Measurements from ENCODE around the gene CREB3L4.

The CREB3L4 gene

GRCh38 chr1:153945795-153946621, 21.7 kb upstream of the CREB3L4 start:
- no peaks in the 10 kb centered on the region for H3K79me2 ChIP-seq
- no peaks in the 10 kb centered on the region for H3K36me3 ChIP-seq (ENCODE audit: control insufficient read depth, insufficient read depth, low read length)
- peak overlapping the region; percentile 80 for H3K27ac ChIP-seq
- H3K27me3 ChIP-seq (ENCODE audit: control insufficient read depth, insufficient read depth, low read length), result no peaks in the 10 kb centered on the region
- H2AFZ ChIP-seq, result peak overlapping the region; percentile 61
- peak overlapping the region; percentile 87 for H3K4me2 ChIP-seq (ENCODE audit: low read length)
- H3K4me1 ChIP-seq, result no peaks in the 10 kb centered on the region
- TF ChIP-seq, protein P1, sequence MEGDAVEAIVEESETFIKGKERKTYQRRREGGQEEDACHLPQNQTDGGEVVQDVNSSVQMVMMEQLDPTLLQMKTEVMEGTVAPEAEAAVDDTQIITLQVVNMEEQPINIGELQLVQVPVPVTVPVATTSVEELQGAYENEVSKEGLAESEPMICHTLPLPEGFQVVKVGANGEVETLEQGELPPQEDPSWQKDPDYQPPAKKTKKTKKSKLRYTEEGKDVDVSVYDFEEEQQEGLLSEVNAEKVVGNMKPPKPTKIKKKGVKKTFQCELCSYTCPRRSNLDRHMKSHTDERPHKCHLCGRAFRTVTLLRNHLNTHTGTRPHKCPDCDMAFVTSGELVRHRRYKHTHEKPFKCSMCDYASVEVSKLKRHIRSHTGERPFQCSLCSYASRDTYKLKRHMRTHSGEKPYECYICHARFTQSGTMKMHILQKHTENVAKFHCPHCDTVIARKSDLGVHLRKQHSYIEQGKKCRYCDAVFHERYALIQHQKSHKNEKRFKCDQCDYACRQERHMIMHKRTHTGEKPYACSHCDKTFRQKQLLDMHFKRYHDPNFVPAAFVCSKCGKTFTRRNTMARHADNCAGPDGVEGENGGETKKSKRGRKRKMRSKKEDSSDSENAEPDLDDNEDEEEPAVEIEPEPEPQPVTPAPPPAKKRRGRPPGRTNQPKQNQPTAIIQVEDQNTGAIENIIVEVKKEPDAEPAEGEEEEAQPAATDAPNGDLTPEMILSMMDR (IDR thresholded peaks at IDR 0.05), result no peak
- H3K9me3 ChIP-seq (ENCODE audit: control insufficient read depth, low read length), result no peaks in the 10 kb centered on the region
- H3K4me3 ChIP-seq (ENCODE audit: low read depth, low read length), result peak overlapping the region; percentile 78
- no peak overlapping the region for H3K9ac ChIP-seq

DNA sequence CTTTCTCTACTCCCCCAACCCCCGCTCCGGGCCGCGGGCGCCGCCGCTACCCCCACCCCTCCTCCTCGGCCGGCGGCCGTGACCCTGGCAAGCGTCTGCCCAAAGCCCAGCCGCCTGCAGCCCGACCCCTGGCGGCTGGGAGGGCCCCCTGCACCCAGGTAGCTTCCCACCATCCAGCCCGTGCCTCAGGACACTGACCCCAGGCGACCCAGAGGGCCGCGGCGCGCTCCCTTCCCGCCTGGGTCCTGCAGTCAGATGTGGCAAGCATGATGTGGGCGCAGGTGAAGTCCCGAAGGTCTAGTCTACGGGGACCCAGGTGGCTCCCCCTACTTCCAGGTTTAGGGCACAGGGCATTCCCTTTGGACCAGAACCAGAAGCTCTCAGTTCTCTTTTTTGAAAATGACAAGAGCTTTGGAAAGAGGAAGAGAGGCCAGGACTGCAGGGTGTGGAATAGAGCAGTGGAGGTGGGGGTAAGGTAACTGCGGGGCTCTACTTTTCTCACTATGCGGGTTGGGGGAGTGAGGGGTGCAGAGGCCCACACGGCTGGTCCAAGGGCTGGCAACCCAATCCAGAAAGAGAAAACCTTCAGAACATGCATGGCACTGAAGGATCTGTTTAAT, 21.0 kb upstream of the CREB3L4 start, which contains the start of gene DENND4B:
Gene DENND4B (minus strand): TSS at position 97 of the 620 bp plus-strand sequence. CDS start 2,344 bp downstream, outside the sequence.
- no peaks in the 10 kb centered on the region for H3K4me1 ChIP-seq
- no peak within 1 kb of the TSS for H3K9ac ChIP-seq
- peak within 1 kb of the TSS; percentile 80 for H3K27ac ChIP-seq
- H3K9me3 ChIP-seq (ENCODE audit: control insufficient read depth, low read length), result no peaks in the 10 kb centered on the region
- TF ChIP-seq, protein P1 (IDR thresholded peaks at IDR 0.05), result peak; percentile 89
- no peaks in the 10 kb centered on the region for H3K27me3 ChIP-seq (ENCODE audit: control insufficient read depth, insufficient read depth, low read length)
- no peaks in the 10 kb centered on the region for H3K79me2 ChIP-seq
- no peaks in the 10 kb centered on the region for H3K36me3 ChIP-seq (ENCODE audit: control insufficient read depth, insufficient read depth, low read length)
- peak within 1 kb of the TSS; percentile 61 for H2AFZ ChIP-seq
- peak within 1 kb of the TSS; percentile 78 for H3K4me3 ChIP-seq (ENCODE audit: low read depth, low read length)
- H3K4me2 ChIP-seq (ENCODE audit: low read length), result peak within 1 kb of the TSS; percentile 87

GRCh38 chr1:153951183-153951582, 16.5 kb upstream of the CREB3L4 start:
- H3K27ac ChIP-seq, result no peak overlapping the region
- H3K4me3 ChIP-seq (ENCODE audit: low read depth, low read length), result no peak overlapping the region
- H3K27me3 ChIP-seq (ENCODE audit: control insufficient read depth, insufficient read depth, low read length), result no peaks in the 10 kb centered on the region
- H3K79me2 ChIP-seq, result peaks cover 5% of the 10 kb centered on the region
- no peaks in the 10 kb centered on the region for H3K36me3 ChIP-seq (ENCODE audit: control insufficient read depth, insufficient read depth, low read length)
- no peak overlapping the region for H3K9ac ChIP-seq
- TF ChIP-seq, protein P1 (IDR thresholded peaks at IDR 0.05), result no peak
- no peak overlapping the region for H3K4me2 ChIP-seq (ENCODE audit: low read length)
- H2AFZ ChIP-seq, result no peak overlapping the region
- H3K4me1 ChIP-seq, result no peaks in the 10 kb centered on the region
- H3K9me3 ChIP-seq (ENCODE audit: control insufficient read depth, low read length), result no peaks in the 10 kb centered on the region

GRCh38 chr1:153951801-153952200, 15.9 kb upstream of the CREB3L4 start:
- Histone ChIP-seq H3K4me2 (ENCODE audit: low read length) (no peak overlapping the region), H3K4me1 (peaks cover under 1% of the 10 kb centered on the region), H3K79me2 (peaks cover 9% of the 10 kb centered on the region), H3K4me3 (ENCODE audit: low read depth, low read length) (no peak overlapping the region), H3K9ac (no peak overlapping the region), H3K27ac (no peak overlapping the region), H3K27me3 (ENCODE audit: control insufficient read depth, insufficient read depth, low read length) (no peaks in the 10 kb centered on the region), H3K9me3 (ENCODE audit: control insufficient read depth, low read length) (no peaks in the 10 kb centered on the region), H3K36me3 (ENCODE audit: control insufficient read depth, insufficient read depth, low read length) (no peaks in the 10 kb centered on the region), H2AFZ (no peak overlapping the region)
- TF ChIP-seq, protein P1 (IDR thresholded peaks at IDR 0.05), result no peak
